LNCaP clone FGC (cell line): Measurements from ENCODE around the gene CC2D1B.

Experiments used
- DNase-seq: peaks from one replicate; pipeline ENCODE4 v3.0.0-alpha.2; 2011; ENCODE audit warnings: low read depth
- H3K4me3 ChIP-seq: 2 replicates; pipeline ENCODE4 v1.5.1; 2011; ENCODE audit warnings: mild to moderate bottlenecking, low read depth, low read length, control low read depth
- TF ChIP-seq, protein P1 (sequence below): IDR thresholded peaks from 2 replicates; pipeline ENCODE4 v1.5.1; 2012; ENCODE audit warnings: mild to moderate bottlenecking; ENCODE audit not compliant: control insufficient read depth, insufficient read depth; ENCODE audit errors: extremely low read depth

CC2D1B gene

DNA sequence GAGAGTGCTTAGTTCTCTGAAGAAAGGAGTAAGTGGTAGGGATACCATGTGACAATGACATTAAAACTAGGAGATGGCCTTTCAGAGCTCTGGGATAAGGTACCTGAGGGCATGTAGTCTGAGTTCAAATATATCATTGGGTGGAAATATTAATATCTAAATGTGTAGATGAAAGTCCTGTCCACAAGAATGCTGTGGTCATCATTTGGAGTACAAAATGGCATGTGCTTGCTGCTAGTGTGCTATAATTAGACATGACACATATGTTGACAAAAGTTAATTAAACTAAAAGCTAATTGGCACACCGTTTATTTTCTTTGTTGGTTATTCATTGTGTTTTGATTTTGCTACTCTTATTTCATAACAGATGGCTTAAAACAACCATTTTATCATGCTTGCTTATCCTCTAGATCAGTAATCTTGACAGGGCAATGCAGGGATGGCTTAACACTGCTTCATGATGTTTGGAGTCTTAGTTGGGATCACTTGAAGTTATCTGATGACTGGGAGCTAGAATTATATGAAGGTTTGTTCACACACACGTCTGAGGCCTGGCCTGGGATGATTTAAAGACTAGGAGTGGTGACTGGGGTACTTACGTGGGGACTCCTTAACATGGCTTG, 31.0 kb downstream of the CC2D1B start:
- H3K4me3 ChIP-seq = no peak overlapping the region
- TF ChIP-seq, protein P1, sequence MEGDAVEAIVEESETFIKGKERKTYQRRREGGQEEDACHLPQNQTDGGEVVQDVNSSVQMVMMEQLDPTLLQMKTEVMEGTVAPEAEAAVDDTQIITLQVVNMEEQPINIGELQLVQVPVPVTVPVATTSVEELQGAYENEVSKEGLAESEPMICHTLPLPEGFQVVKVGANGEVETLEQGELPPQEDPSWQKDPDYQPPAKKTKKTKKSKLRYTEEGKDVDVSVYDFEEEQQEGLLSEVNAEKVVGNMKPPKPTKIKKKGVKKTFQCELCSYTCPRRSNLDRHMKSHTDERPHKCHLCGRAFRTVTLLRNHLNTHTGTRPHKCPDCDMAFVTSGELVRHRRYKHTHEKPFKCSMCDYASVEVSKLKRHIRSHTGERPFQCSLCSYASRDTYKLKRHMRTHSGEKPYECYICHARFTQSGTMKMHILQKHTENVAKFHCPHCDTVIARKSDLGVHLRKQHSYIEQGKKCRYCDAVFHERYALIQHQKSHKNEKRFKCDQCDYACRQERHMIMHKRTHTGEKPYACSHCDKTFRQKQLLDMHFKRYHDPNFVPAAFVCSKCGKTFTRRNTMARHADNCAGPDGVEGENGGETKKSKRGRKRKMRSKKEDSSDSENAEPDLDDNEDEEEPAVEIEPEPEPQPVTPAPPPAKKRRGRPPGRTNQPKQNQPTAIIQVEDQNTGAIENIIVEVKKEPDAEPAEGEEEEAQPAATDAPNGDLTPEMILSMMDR = no peak
- DNase-seq = no peak

DNA sequence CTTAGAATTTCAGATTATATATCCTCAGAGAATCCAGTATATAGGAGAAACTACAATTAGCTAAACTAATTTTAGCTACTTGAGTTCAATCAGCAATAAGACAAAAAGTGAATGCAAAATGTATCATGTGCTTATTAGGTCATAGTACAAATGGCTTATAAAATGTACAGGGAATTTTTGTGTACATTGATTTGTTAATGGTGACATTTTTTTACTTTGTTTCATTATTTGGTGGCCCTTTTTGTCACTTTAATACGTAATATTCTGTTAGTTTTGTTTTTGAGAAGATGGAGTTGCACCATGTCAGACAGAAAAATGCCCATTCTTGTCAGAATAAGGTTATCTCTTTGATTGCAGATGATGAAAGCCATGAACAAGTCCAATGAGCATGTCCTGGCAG, 33.6 kb downstream of the CC2D1B start:
- no peak overlapping the region for H3K4me3 ChIP-seq
- TF ChIP-seq, protein P1 = no peak
- no peak for DNase-seq

- TF ChIP-seq, protein P1 = no peak
- no peak for DNase-seq
- H3K4me3 ChIP-seq = no peak overlapping the region
These were observed 37.4 kb downstream of the CC2D1B start for GRCh38 chr1:52328615-52329014.

GRCh38 chr1:52325786-52326185, 40.2 kb downstream of the CC2D1B start:
- TF ChIP-seq, protein P1 = no peak
- no peak overlapping the region for H3K4me3 ChIP-seq
- DNase-seq = no peak

DNA sequence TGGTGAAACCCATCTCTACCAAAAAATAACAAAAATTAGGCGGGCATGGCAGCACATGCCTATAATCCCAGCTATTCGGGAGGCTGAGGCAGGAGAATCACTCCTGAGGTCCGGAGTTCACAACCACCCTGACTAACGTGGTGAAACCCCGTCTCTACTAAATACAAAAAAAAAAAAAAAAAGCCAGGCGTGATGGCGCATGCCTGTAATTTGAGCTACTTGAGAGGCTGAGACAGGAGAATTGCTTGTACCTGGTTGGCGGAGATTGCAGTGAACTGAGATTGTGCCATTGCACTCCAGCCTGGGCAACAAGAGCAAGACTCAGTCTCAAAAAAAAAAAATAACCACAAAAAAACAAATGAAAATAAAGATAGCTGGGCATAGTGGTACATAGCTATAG, 42.3 kb downstream of the CC2D1B start:
- no peak for DNase-seq
- TF ChIP-seq, protein P1 = no peak
- no peak overlapping the region for H3K4me3 ChIP-seq

DNA sequence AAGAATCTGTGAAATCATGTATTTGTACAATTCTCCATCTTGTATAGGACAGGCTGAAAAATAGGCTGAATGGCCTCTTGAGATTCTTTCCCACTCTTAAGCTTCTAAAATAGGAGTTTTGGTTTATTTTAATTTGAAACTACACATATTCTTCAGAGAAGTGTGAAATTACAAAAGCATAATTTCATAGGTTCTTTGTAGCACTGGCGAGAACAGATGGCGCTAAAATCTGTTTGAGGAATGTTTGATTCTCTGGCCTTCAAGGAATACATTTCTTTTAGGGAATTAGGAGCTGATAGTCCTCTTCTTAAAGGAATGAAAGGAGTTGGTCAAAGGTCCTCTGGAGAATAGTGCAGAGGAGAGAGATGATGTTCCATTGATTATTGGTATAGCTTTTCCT, 44.9 kb downstream of the CC2D1B start:
- DNase-seq = no peak
- TF ChIP-seq, protein P1 = no peak
- no peak overlapping the region for H3K4me3 ChIP-seq
